Fibroblast of villous mesenchyme (primary cell): ENCODE data around the gene TXNRD3. TPM values are rescaled to one million over a fixed set of nuclear protein-coding genes. Genes with fewer than 3 reads are reported as not detected.

Source experiments
- DNase-seq: peaks from one replicate; pipeline ENCODE4 v3.0.0-alpha.2; 2010; ENCODE audit warnings: low read depth
- H3K4me3 ChIP-seq: 2 replicates; pipeline ENCODE4 v1.5.1; 2011; ENCODE audit warnings: low read depth, mild to moderate bottlenecking, low read length
- CTCF ChIP-seq: IDR thresholded peaks from 2 replicates; pipeline ENCODE4 v1.5.1; 2012; ENCODE audit warnings: low read depth, mild to moderate bottlenecking, low read length; ENCODE audit not compliant: insufficient read depth
- total RNA-seq: library from RNA; depleted of rRNA; stranded (reverse); fragments of >200 nt; gene quantifications from 2 replicates; pipeline ENCODE4 v1.2.3, GENCODE V29; 2012

TXNRD3 gene
- total RNA-seq, 1 donor, result 13.4 TPM

- no peak overlapping the region for H3K4me3 ChIP-seq
- no peak for DNase-seq
These were observed 77.7 kb downstream of the TXNRD3 start for GRCh38 chr3:126577261-126577660.

GRCh38 chr3:126573492-126574117 is 81.3 kb downstream of the TXNRD3 start:
- TF ChIP-seq CTCF, result no peak
- peak; percentile 31 for DNase-seq
- no peak overlapping the region for H3K4me3 ChIP-seq

More at GRCh38 chr3:126577261-126577660, 77.7 kb downstream of the TXNRD3 start:
- TF ChIP-seq CTCF, result no peak

GRCh38 chr3:126571078-126571477 is 83.8 kb downstream of the TXNRD3 start:
- no peak for DNase-seq
- no peak for TF ChIP-seq CTCF
- no peak overlapping the region for H3K4me3 ChIP-seq

GRCh38 chr3:126570103-126570541 is 84.8 kb downstream of the TXNRD3 start:
- TF ChIP-seq CTCF, result no peak
- H3K4me3 ChIP-seq, result no peak overlapping the region
- no peak for DNase-seq

- no peak for DNase-seq
- H3K4me3 ChIP-seq, result no peak overlapping the region
- no peak for TF ChIP-seq CTCF
These were observed 85.4 kb downstream of the TXNRD3 start for GRCh38 chr3:126569390-126569975.

GRCh38 chr3:126568776-126569342 is 86.1 kb downstream of the TXNRD3 start:
- no peak for TF ChIP-seq CTCF
- no peak for DNase-seq
- H3K4me3 ChIP-seq, result no peak overlapping the region
